HCT116 (cell line): ENCODE measurements around the gene TMEM9. TPM values are rescaled to one million over a fixed set of nuclear protein-coding genes. Genes with fewer than 3 reads are reported as not detected.

Source experiments
- ATAC-seq: fragments of 200-7000 bp; cut with Tn5 transposase; 2 replicates; pipeline ENCODE4 v1.9.1; 2020; ENCODE audit warnings: mild to moderate bottlenecking, moderate library complexity
- BruUV-seq: library from RNA; stranded (reverse); fragments of 400-500 nt; replicated peaks from 2 replicates; lab custom pipeline; 2021; lab: Mats Ljungman, UMichigan
- CTCF ChIA-PET: fragments of 300-600 bp; sonication (Branson Sonifier 250); formaldehyde crosslinking; loops from one replicate; lab custom pipeline; 2021; ENCODE audit warnings: antibody characterized with exemption; lab: Charles Lee
- POLR2A ChIA-PET: fragments of 300-600, 350-600 bp; sonication (Branson Sonifier 250); formaldehyde crosslinking; loops from one replicate; lab custom pipeline; 2021; ENCODE audit warnings: antibody characterized with exemption; lab: Charles Lee
- RAD21 ChIA-PET, 2 experiments: fragments of 300-600 bp; sonication (Branson Sonifier 250); formaldehyde crosslinking; loops; one replicate each; lab custom pipeline; 2023; ENCODE audit warnings: low total read pairs in 2 of 2; ENCODE audit not compliant: uncharacterized antibody in 2 of 2, unreplicated experiment in 2 of 2, low non-redundant PET in 1 of 2; lab: Charles Lee
- DNase-seq: peaks from one replicate; pipeline ENCODE4 v3.0.0-alpha.2; 2010; ENCODE audit warnings: low read depth, low spot score
- H2AFZ ChIP-seq: fragments of 200-600 bp; shearing (Covaris generic), sonication (generic); 2 replicates; pipeline ENCODE4 v1.6.1; 2017; ENCODE audit warnings: low read depth, mixed run types, mixed read lengths, antibody characterized with exemption, low read length; ENCODE audit not compliant: poor library complexity, severe bottlenecking
- H3K27ac ChIP-seq: 2 replicates; pipeline ENCODE4 v1.5.1; 2012; ENCODE audit warnings: low read depth, low read length
- H3K27me3 ChIP-seq: fragments of 200-600 bp; sonication (generic); 2 replicates; pipeline ENCODE4 v1.6.1; 2016; ENCODE audit warnings: mixed run types, low read length, mixed read lengths; ENCODE audit not compliant: insufficient read depth
- H3K36me3 ChIP-seq, 2 experiments: fragments of 200-500 bp in 1 of 2; fragments of 200-600 bp in 1 of 2; sonication (Bioruptor generic) in 1 of 2; sonication (generic) in 1 of 2; 2 replicates each; pipeline versions ENCODE4 v1.5.1 to v1.6.1; 2014 to 2016; ENCODE audit warnings: low read length in 2 of 2, inconsistent platforms in 1 of 2, mixed read lengths in 1 of 2, mixed run types in 1 of 2; ENCODE audit not compliant: insufficient read depth in 2 of 2, control insufficient read depth in 1 of 2
- H3K4me1 ChIP-seq, 2 experiments: fragments of 200-600 bp in 1 of 2; sonication (generic) in 1 of 2; 2 replicates each; pipeline versions ENCODE4 v1.5.1 to v1.6.1; 2012 to 2017; ENCODE audit warnings: low read length in 2 of 2, inconsistent platforms in 1 of 2, mild to moderate bottlenecking in 1 of 2, mixed read lengths in 1 of 2, mixed run types in 1 of 2, moderate library complexity in 1 of 2; ENCODE audit not compliant: insufficient read depth in 2 of 2, control insufficient read depth in 1 of 2
- H3K4me2 ChIP-seq: fragments of 200-600 bp; sonication (generic); 2 replicates; pipeline ENCODE4 v1.6.1; 2017; ENCODE audit warnings: mixed run types, low read length, mixed read lengths
- H3K4me3 ChIP-seq, 2 experiments: fragments of 200-600 bp in 1 of 2; sonication (generic) in 1 of 2; replicated peaks in 1 of 2; 2 replicates each; pipeline ENCODE4 v1.5.1; 2011 to 2016; ENCODE audit warnings: low read length in 2 of 2, control low read depth in 1 of 2, low read depth in 1 of 2, mild to moderate bottlenecking in 1 of 2, mixed read lengths in 1 of 2, mixed run types in 1 of 2
- H3K79me2 ChIP-seq: fragments of 200-600 bp; sonication (generic); 2 replicates; pipeline ENCODE4 v1.6.1; 2017; ENCODE audit warnings: mild to moderate bottlenecking, mixed run types, low read length, moderate library complexity, mixed read lengths; ENCODE audit not compliant: insufficient read depth
- H3K9ac ChIP-seq: fragments of 200-600 bp; sonication (generic); 2 replicates; pipeline ENCODE4 v1.6.1; 2016; ENCODE audit warnings: low read length, mixed read lengths
- H3K9me2 ChIP-seq: fragments of 200-600 bp; sonication (generic), shearing (Covaris generic); 2 replicates; pipeline ENCODE4 v1.6.1; 2017; ENCODE audit warnings: mixed run types, mild to moderate bottlenecking, moderate library complexity; ENCODE audit not compliant: insufficient read depth
- H3K9me3 ChIP-seq, 2 experiments: fragments of 200-500 bp in 1 of 2; fragments of 200-600 bp in 1 of 2; sonication (Bioruptor generic) in 1 of 2; sonication (generic) in 1 of 2; 2 replicates each; pipeline ENCODE4 v1.6.1; 2014 to 2017; ENCODE audit warnings: low read length in 2 of 2, mixed read lengths in 2 of 2, inconsistent platforms in 1 of 2, low read depth in 1 of 2, mild to moderate bottlenecking in 1 of 2, mixed run types in 1 of 2, moderate library complexity in 1 of 2; ENCODE audit not compliant: control insufficient read depth in 1 of 2, insufficient read depth in 1 of 2
- H4K20me1 ChIP-seq: fragments of 200-600 bp; sonication (generic), shearing (Covaris generic); 2 replicates; pipeline ENCODE4 v1.6.1; 2017; ENCODE audit warnings: mixed run types, mild to moderate bottlenecking, moderate library complexity; ENCODE audit not compliant: insufficient read depth
- CBX3 ChIP-seq: IDR thresholded peaks from 2 replicates; pipeline ENCODE4 v1.6.1; 2012; ENCODE audit warnings: low read depth
- CTCF ChIP-seq, 3 experiments: fragments of 200-600 bp in 1 of 3; sonication (generic) in 1 of 3; IDR thresholded peaks in 2 of 3; conservative IDR thresholded peaks in 1 of 3; 2 replicates each; pipeline ENCODE4 v1.5.1; 2012 to 2017; ENCODE audit warnings: low read depth in 2 of 3, low read length in 2 of 3, antibody characterized with exemption in 1 of 3, borderline replicate concordance in 1 of 3, control low read depth in 1 of 3, mild to moderate bottlenecking in 1 of 3, mixed read lengths in 1 of 3, mixed run types in 1 of 3, moderate library complexity in 1 of 3; ENCODE audit not compliant: insufficient read depth in 1 of 3
- EGR1 ChIP-seq: IDR thresholded peaks from 2 replicates; pipeline ENCODE4 v1.6.1; 2012; ENCODE audit warnings: low read depth
- ELF1 ChIP-seq: IDR thresholded peaks from 2 replicates; pipeline ENCODE4 v1.6.1; 2012; ENCODE audit warnings: low read depth, borderline replicate concordance
- EZH2 ChIP-seq: fragments of 200-600 bp; sonication (generic); IDR thresholded peaks from 2 replicates; pipeline ENCODE4 v1.6.1; 2017; ENCODE audit warnings: antibody characterized with exemption, mixed run types
- EZH2phosphoT487 ChIP-seq: fragments of 200-600 bp; IDR thresholded peaks from 2 replicates; pipeline ENCODE4 v1.6.1; 2018; ENCODE audit warnings: antibody characterized with exemption, borderline replicate concordance
- FOSL1 ChIP-seq: IDR thresholded peaks from 2 replicates; pipeline ENCODE4 v1.6.1; 2012; ENCODE audit warnings: low read depth
- JUND ChIP-seq: IDR thresholded peaks from 2 replicates; pipeline ENCODE4 v1.6.1; 2012
- MAX ChIP-seq: IDR thresholded peaks from 2 replicates; pipeline ENCODE4 v1.6.1; 2012
- POLR2A ChIP-seq: IDR thresholded peaks from 2 replicates; pipeline ENCODE4 v1.7.0; 2011; ENCODE audit warnings: borderline replicate concordance; ENCODE audit not compliant: insufficient read depth, insufficient read length; ENCODE audit errors: extremely low read depth
- POLR2AphosphoS5 ChIP-seq: IDR thresholded peaks from 2 replicates; pipeline ENCODE4 v1.6.1; 2011; ENCODE audit warnings: mild to moderate bottlenecking, low read depth, low read length, moderate library complexity
- RAD21 ChIP-seq: IDR thresholded peaks from 2 replicates; pipeline ENCODE4 v1.6.1; 2012; ENCODE audit warnings: low read depth, mild to moderate bottlenecking
- REST ChIP-seq: IDR thresholded peaks from 2 replicates; pipeline ENCODE4 v1.6.1; 2012; ENCODE audit warnings: low read depth
- SIN3A ChIP-seq: IDR thresholded peaks from 2 replicates; pipeline ENCODE4 v1.6.1; 2012; ENCODE audit warnings: low read depth
- SP1 ChIP-seq: IDR thresholded peaks from 2 replicates; pipeline ENCODE4 v1.6.1; 2012; ENCODE audit warnings: low read depth
- SRF ChIP-seq: IDR thresholded peaks from 2 replicates; pipeline ENCODE4 v1.6.1; 2012; ENCODE audit warnings: low read depth
- ZBTB33 ChIP-seq: IDR thresholded peaks from 2 replicates; pipeline ENCODE4 v1.6.1; 2011; ENCODE audit warnings: mild to moderate bottlenecking, low read length, moderate library complexity; ENCODE audit not compliant: insufficient replicate concordance; ENCODE audit errors: extremely low read depth
- ZFX ChIP-seq: fragments of 450-650 bp; IDR thresholded peaks from 2 replicates; pipeline ENCODE4 v1.6.1; 2017
- intact Hi-C: fragments of 100-400 bp; cut with micrococcal nuclease; formaldehyde crosslinking; loops from 2 replicates; pipeline ENCODE4 v1.10.0; 2022
- total RNA-seq: library from RNA; stranded (reverse); gene quantifications from one replicate; pipeline ENCODE4 v1.2.1, GENCODE V29; 2021; ENCODE audit not compliant: unreplicated experiment

The TMEM9 gene
- total RNA-seq, 1 experiment from 2014 or later: 66.3 TPM

- H3K79me2 ChIP-seq: no peaks in the 10 kb centered on the region
- no peaks in the 10 kb centered on the region for H3K9me3 ChIP-seq
- no TSS peak for BruUV-seq
- POLR2A ChIA-PET: no interaction called here
- H3K36me3 ChIP-seq: no peaks in the 10 kb centered on the region
- H3K9ac ChIP-seq: no peak overlapping the region
- H2AFZ ChIP-seq: no peak overlapping the region
- intact Hi-C loops: no loop called here
- ATAC-seq (no peak), DNase-seq (no peak)
- H3K27me3 ChIP-seq: no peaks in the 10 kb centered on the region
- CTCF ChIA-PET: no interaction called here
- TF ChIP-seq SRF (no peak), POLR2AphosphoS5 (no peak), ZBTB33 (no peak), REST (no peak), EZH2phosphoT487 (no peak), SP1 (no peak), ZFX (no peak), SIN3A (no peak), EZH2 (no peak), EGR1 (no peak), CTCF (IDR thresholded peaks at IDR 0.05 in 2 of 3, conservative IDR thresholded peaks at IDR 0.05 in 1 of 3; ENCODE audit: borderline replicate concordance in 1 of 3, insufficient read depth in 1 of 3, low read depth in 2 of 3, low read length in 2 of 3) (no peak), ELF1 (no peak), RAD21 (no peak), MAX (no peak), CBX3 (no peak), FOSL1 (no peak), JUND (no peak), POLR2A (no peak)
- no peak overlapping the region for H3K4me2 ChIP-seq
- RAD21 ChIA-PET: no interaction called here
- no peaks in the 10 kb centered on the region for H3K9me2 ChIP-seq
- no peaks in the 10 kb centered on the region for H4K20me1 ChIP-seq
- no peak overlapping the region for H3K4me3 ChIP-seq
- no peak overlapping the region for H3K27ac ChIP-seq
- H3K4me1 ChIP-seq: no peaks in the 10 kb centered on the region
Measured at GRCh38 chr1:201095581-201095980, 58.7 kb downstream of the TMEM9 start.
